Stimulated activated CD8-positive, alpha-beta memory T cell treated with anti-CD3 and anti-CD28 coated beads, Interleukin-12 subunit alpha, Interleukin-12 subunit beta, amount 100 ng/mL, for 24 hours (primary cell): ENCODE data around the gene SNAPC2.
"Not testable (repeated sequence)": the region's sequence is repeated elsewhere in the genome, so short reads cannot be mapped to it uniquely, and the experiment has no call there.

Experiments
- DNase-seq: peaks from one replicate; pipeline ENCODE4 v3.0.0-alpha.2; 2020; ENCODE audit errors: extremely low read depth

Gene SNAPC2

DNA sequence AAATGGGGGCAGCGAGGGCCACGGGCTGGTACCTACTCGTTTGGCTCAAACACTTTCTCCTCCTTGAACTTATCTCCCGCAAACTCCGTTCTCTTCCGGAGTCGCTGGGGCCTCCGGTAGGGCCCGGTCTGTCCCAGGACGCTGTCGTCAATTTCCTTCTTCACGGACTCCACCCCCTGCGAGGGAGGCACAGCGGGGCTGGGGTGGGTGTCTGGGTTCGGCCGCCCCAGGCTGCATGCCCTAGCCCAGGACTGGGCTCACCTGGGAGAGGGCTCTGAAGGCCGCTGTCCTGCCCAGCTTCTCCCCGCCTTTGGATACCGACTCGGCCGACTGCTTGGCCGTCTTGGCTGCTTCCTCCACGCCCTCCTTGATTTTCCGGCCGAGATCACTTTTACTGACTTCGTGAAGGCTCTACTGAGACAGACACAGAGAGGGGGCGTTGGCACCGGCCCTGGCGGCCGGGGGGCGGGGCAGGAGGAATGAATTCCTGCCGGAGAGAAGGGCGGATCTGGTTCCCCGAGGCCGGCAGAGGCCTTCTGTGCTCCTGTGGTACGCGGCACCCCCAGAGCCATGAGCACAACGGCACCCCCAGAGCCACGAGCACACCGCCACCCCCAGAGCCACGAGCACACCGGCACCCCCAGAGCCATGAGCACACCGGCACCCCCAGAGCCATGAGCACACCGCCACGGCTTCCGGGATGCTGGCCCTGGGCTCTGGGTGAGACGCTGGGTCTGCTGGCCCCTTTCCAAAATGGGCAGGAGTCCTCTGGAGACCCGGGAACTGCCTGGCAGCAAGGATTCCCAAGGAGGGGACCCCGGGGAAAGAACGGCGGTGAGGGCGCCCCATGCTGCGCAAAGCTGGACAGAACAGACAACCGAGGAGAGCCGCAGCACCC is 13.9 kb downstream of the SNAPC2 start:
- no peak for DNase-seq

- DNase-seq = no peak
Measured at GRCh38 chr19:7934766-7935165, 14.6 kb downstream of the SNAPC2 start.

GRCh38 chr19:7940841-7941240 is 20.7 kb downstream of the SNAPC2 start:
- no peak for DNase-seq

DNA sequence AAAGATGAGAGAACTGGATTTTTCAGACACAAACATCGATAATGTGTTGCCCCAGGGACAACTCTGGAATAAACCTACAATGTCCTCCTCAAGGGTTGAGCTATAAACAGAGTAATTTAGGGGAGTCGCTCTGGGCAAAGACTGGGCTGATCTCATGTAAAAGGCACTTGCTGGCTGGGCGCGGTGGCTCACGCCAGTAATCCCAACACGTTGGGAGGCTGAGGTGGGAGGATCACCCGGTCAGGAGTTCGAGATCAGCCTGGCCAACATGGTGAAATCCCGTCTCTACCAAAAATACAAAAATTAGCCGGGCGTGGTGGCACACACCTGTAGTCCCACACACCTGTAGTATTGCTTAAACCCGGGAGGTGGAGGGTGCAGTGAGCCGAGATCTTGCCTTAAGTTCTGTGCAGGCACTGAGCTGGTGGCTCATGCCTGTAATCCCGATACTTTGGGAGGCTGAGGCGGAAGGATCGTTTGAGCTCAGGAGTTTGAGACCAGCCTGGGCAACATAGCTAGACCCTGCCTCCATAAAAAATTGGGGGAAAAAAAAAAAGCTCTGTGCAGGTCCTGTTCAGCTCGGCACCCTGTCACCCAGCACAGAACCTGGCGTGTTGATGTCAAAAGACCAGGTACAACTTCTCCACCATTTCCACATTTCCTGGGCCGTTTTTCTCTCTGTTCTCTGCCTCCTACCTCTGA is 21.9 kb downstream of the SNAPC2 start:
- no peak for DNase-seq

DNA sequence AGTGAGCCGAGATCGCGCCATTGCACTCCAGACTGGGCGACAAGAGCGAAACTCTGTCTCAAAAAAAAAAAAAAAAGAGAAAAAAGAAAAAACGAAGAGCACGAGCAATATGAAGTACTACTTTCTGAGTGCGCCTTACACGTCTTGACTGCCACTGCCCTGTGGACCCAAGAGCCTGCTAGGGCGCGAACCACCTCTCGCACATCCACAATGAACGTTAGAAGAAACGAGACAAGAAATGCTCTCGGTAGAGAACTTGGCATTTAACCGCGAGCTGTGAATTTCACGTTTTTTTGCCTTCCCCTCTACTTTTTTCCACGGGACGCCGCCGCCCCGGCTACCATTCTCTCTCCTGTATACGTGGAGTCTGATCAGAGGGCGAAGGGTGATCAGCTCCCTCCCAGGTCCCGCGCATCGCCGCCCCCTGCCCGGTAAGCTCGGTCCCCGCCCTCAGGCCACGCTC is 22.9 kb downstream of the SNAPC2 start:
- DNase-seq = no peak

GRCh38 chr19:7943444-7944176 is 23.5 kb downstream of the SNAPC2 start, which contains the start of gene TIMM44:
TIMM44 (minus strand) TSS chr19:7943666; CDS start chr19:7943651, 15 bp downstream.
- DNase-seq = peak; percentile 96

GRCh38 chr19:7944177-7944761 is 24.1 kb downstream of the SNAPC2 start:
- peak; percentile 62 for DNase-seq

DNA sequence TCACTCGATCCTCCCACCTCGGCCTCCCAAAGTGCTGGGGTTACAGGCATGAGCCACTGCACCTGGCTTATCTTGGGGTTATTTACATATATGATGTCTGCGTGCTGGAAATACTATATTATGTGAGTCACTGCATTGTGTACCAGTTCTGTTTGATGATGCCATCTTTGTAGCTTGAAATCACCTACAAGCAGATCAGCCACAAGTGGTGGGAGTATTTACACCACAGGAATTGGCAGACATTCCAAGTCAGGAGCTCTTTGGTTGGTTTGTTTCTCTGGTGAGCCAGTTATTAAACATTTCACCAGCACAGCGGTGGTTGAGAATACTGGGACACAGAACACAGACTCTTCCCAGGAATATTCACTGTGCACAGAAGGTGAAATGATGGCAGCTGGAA is 27.8 kb downstream of the SNAPC2 start:
- no peak for DNase-seq

DNA sequence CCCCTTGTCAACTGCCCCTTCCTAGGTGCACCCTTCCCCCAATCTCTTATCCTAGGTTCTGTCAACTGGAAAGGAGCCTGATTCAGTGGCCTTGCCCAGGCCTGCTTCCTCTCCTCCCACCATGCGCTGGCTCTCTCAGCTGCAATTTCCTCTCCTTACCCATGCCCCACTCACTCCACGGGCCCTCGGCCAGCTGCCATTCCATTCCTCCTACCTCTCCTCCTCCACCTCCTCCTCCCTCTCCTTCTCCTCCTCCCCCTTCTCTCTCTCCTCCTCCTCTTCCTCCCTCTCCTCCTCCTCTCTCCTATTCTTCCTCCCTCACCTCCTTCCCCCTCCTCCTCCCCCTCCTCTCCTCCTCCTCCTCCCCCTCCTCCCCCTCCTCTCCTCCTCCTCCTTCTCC is 32.9 kb downstream of the SNAPC2 start:
- DNase-seq = no peak

- no peak for DNase-seq
Measured at GRCh38 chr19:7953576-7953975, 33.4 kb downstream of the SNAPC2 start.

DNA sequence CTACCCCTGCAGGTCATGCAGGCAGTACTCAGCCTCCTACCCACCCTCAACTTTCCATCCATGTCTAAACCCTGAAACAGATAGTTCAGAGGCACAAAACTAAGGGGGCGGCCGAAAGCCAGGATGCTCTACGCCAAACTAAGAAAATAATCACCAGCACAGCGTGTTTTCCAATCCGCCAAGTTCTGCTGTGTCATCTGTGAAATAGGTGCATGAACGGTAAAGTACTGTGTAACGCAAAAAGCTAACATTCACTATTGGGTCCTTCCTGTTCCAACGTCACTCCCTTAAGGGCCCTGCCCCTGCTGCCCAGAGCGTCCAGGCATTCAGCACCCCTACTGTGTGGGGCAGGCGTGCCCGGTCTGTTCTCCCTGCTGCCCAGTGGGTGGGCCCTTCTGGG is 35.6 kb downstream of the SNAPC2 start:
- no peak for DNase-seq

DNA sequence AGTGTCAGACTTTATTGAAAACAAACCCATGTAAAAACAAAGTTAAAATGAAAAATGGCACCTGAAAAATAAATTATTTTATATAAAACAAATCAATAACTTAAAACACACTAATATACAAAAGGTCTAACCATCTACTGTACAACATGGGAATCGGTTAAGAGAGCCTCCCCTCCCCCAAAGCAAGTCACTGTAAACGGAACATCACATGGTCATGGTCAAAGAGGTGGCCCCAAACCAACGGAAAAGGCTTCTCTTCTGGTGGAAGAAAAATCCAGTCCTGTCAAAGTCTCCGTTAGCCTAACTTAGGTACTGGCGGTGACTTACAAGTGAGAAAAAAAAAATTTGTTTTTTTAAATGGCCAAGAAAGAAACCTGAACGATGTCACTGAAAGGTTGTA is 39.1 kb downstream of the SNAPC2 start:
- no peak for DNase-seq

GRCh38 chr19:7961082-7961481 is 40.9 kb downstream of the SNAPC2 start:
- not testable (repeated sequence) for DNase-seq

DNA sequence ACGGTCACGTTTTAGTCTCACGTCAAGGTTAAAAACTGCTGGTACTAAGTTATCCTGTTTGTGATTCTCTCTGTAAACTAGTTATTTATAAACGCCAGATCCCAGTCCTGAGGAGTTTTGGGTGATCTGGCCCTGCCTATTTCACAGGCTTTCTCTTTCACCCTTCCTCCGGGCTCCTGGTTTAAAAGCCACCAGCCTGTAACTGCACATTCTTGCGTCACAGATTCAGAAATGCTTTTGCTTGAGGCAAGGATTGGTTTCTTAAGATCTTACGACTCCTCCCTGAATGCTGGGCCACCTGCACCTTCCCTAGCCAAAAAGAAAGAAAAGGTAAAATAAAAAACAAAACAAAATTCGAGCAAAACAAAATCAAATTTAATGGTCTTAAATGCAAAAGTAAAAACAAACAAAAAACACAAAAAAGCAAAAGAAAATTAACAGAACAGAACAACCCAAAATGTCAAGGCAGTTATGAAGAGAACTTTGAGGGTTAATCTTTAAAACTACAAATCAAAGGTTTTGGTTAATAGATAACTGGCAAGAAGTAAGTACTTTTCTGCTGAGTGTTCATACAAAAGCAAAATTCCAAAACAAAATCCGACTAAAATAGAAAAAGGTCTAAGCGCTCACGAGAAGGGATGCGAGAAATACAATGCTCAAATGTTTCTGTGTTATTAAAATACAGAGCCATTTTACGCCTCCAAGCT is 41.9 kb downstream of the SNAPC2 start:
- DNase-seq = no peak

- no peak for DNase-seq
Measured at GRCh38 chr19:7962644-7963268, 42.6 kb downstream of the SNAPC2 start.

DNA sequence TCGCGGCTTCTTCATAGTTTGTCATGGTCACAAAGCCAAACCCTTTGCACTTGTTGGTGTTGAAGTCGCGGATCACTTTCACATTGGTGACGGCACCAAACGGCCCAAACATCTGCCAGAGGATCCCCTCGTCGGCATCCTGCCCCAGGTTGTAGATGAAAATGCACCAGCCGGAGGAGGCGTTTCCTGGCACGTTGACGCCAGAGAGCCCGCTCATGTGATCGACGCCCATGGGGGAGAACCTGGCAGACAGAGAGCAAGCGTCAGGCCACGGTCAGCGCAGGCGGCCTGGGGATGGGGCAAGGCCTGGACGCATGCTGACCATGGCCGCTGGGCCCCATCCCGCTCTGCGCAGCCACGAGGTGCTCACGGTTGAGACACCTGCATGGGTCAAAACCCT is 43.4 kb downstream of the SNAPC2 start:
- no peak for DNase-seq

DNA sequence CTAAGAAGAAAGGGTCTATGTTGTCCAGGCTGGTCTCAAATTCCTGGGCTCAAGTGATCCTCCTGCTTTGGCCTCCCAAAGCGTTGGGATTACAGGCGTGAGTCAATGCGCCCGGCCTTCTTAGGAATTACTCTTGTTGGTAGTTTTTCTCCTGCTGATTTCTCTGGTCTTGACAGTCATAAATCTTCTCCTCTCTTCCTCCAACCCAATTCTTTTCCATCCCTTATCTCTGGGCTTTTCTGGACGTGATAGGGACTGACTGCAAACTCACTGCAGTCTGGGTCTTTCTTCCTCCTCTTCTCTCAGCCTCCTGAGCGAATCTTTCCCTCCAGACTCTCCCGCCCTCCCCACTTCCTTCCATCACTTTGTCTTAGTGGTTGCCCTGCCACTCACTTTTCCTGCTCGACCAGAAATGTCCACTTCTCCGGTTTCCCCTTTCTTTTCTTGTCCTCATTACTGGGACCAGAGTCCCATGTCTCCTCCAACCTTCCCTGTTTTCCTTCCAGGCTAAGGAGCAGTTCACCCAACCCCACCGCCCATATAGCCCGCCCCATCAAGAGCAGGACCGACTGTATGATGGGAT is 45.2 kb downstream of the SNAPC2 start:
- DNase-seq = no peak

DNA sequence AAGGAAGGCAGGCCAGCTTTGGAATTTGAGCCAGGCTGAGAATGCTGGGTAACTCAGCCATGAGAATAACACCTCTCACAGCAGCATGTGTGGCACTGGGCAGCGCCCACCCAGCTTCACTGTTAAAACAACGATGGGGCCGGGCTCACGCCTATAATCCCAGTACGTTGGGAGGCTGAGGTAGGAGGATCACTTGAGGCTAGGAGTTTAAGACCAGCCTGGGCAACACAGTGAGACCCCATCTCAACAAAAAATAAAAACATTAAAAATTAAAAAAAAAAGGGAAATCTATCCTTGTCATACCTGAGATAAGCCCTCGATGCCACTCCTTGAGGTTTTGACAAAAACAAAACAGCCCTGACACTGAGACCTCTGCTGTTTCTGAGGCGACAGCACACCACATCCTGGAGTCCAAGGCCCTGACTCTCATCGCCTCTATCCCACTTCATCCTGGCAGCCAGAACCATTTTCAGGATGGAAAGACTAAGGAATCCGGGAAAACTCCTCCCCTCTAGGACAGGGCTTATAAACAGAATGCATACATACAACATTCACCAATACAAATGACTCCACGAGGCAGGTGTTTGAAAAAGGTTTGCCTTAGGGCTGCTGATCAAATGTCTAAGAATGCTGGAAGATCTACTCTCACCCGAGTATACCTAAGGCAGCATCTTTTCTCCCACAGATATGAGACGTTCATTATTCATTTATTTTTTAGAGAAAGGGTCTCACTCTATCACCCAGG is 46.0 kb downstream of the SNAPC2 start:
- no peak for DNase-seq

GRCh38 chr19:7968008-7968795 is 48.1 kb downstream of the SNAPC2 start:
- no peak for DNase-seq
